HEK293 (cell line): Measurements from ENCODE around the gene RANBP1.

Experiments
- CTCF ChIA-PET: fragments of 350-600 bp; formaldehyde crosslinking; extraction: SDS; loops from one replicate; lab custom pipeline; 2021; ENCODE audit warnings: antibody characterized with exemption; lab: Yijun Ruan, JAX
- POLR2A ChIA-PET: fragments of 300-600 bp; formaldehyde crosslinking; extraction: SDS; loops from one replicate; lab custom pipeline; 2020; ENCODE audit warnings: antibody characterized with exemption, inconsistent platforms; lab: Yijun Ruan, JAX
- H3K27ac ChIP-seq: fragments of 200-500 bp; sonication (Bioruptor generic); 2 replicates; pipeline ENCODE4 v1.5.1; 2014; ENCODE audit warnings: low read depth, low read length, control low read depth, inconsistent platforms; ENCODE audit errors: extremely low read depth
- H3K36me3 ChIP-seq, 2 experiments: fragments of 200-500 bp in 1 of 2; sonication (Bioruptor generic) in 1 of 2; 1 replicate in 1 of 2; 2 replicates in 1 of 2; pipeline ENCODE4 v1.5.1; 2014 to 2017; ENCODE audit warnings: inconsistent platforms in 2 of 2, low read length in 2 of 2; ENCODE audit not compliant: control insufficient read depth in 2 of 2, insufficient read depth in 1 of 2
- H3K4me1 ChIP-seq: fragments of 200-500 bp; sonication (Bioruptor generic); 2 replicates; pipeline ENCODE4 v1.5.1; 2014; ENCODE audit warnings: mild to moderate bottlenecking, low read length, inconsistent platforms; ENCODE audit not compliant: control insufficient read depth, insufficient read depth
- H3K4me3 ChIP-seq: 2 replicates; pipeline ENCODE4 v1.5.1; 2011; ENCODE audit warnings: low read depth, mild to moderate bottlenecking, control low read depth, low read length, moderate library complexity
- H3K9me3 ChIP-seq: fragments of 200-500 bp; sonication (Bioruptor generic); 2 replicates; pipeline ENCODE4 v1.5.1; 2014; ENCODE audit warnings: low read depth, low read length, inconsistent platforms; ENCODE audit not compliant: control insufficient read depth, insufficient read depth
- GLIS2 ChIP-seq: fragments of 450-650 bp; formaldehyde crosslinking; IDR thresholded peaks from 2 replicates; pipeline ENCODE4 v1.5.1; 2016; ENCODE audit warnings: missing biosample characterization, missing genetic modification characterization
- KLF8 ChIP-seq: fragments of 450-650 bp; formaldehyde crosslinking; IDR thresholded peaks from 2 replicates; pipeline ENCODE4 v1.5.1; 2016; ENCODE audit warnings: missing biosample characterization, missing genetic modification characterization
- SALL2 ChIP-seq: fragments of 450-650 bp; formaldehyde crosslinking; IDR thresholded peaks from 2 replicates; pipeline ENCODE4 v1.5.0; 2017; ENCODE audit warnings: missing biosample characterization, mild to moderate bottlenecking, missing genetic modification characterization, borderline replicate concordance
- ZNF133 ChIP-seq: fragments of 450-650 bp; formaldehyde crosslinking; IDR thresholded peaks from 2 replicates; pipeline ENCODE4 v1.5.1; 2016; ENCODE audit warnings: missing biosample characterization, missing genetic modification characterization
- ZNF140 ChIP-seq: fragments of 450-650 bp; formaldehyde crosslinking; IDR thresholded peaks from 2 replicates; pipeline ENCODE4 v1.5.1; 2016; ENCODE audit warnings: missing biosample characterization, missing genetic modification characterization
- ZNF37A ChIP-seq: fragments of 450-650 bp; IDR thresholded peaks from 2 replicates; pipeline ENCODE4 v1.5.1; 2018; ENCODE audit warnings: missing biosample characterization, missing genetic modification characterization
- ZNF555 ChIP-seq: fragments of 450-650 bp; formaldehyde crosslinking; conservative IDR thresholded peaks from 2 replicates; pipeline ENCODE4 v1.5.1; 2017; ENCODE audit warnings: missing biosample characterization, mild to moderate bottlenecking, missing genetic modification characterization, inconsistent platforms
- TF ChIP-seq, protein P1 (sequence below): fragments of 450-650 bp; formaldehyde crosslinking; IDR thresholded peaks from 2 replicates; pipeline ENCODE4 v1.5.1; 2016; ENCODE audit warnings: missing biosample characterization, missing genetic modification characterization
- TF ChIP-seq, protein P2 (sequence below): fragments of 450-650 bp; formaldehyde crosslinking; IDR thresholded peaks from 2 replicates; pipeline ENCODE4 v1.5.1; 2017; ENCODE audit warnings: missing biosample characterization, mild to moderate bottlenecking, missing genetic modification characterization, moderate library complexity
- TF ChIP-seq, protein P3 (sequence below): fragments of 450-650 bp; formaldehyde crosslinking; conservative IDR thresholded peaks from 2 replicates; pipeline ENCODE4 v1.5.1; 2016; ENCODE audit warnings: low read depth, missing biosample characterization, missing genetic modification characterization
- TF ChIP-seq, protein P4 (sequence below): fragments of 450-650 bp; formaldehyde crosslinking; IDR thresholded peaks from 2 replicates; pipeline ENCODE4 v1.5.1; 2016; ENCODE audit warnings: missing biosample characterization, missing genetic modification characterization

Gene RANBP1

DNA sequence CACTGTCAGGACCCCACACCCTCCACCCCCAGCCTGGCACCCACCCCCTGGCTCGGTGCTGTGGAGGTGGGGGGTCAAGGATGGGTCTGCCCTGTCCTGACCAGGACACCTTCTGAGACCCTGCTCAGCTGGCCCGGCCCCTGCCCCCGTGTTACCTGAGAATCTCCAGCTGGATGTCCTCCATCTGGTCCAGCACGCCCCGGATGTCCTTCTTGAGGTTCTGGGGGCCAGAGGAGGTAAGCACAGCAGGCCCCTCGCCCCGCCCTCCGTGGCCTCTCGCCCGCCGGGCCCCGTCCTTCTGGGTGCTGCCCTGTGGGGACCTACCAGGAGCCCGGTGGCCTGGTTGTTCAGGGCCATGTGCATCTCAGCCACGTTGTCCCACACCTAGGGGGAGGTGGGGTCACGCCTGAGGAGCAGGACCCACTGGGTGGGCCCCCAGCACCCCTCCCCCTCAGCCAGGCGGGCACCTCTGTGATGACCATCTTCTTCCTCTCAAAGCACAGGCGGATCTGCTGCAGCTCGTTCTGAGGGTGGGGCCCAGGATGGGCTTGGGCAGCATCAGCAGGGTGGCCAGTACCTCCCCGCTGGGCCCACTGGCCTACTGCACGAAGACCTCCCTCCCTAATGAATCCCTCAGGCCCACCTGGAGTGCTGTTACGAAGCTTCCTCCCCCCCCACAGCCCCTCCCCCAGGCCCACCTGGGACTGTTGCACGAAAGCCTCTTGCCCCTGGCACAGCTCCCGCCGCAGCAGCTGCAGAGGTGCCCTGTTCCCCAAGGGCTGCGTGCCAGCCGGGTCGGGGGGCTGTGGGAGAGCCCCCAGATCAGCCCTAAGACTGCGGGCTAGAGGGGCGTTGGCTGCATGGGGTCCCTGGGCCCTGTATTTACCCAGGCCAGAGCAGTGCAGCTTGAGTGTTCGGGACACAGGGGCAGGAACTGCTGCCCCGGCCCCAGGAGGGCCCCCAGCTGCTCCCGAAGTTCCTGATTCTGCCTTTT is 33.6 kb downstream of the RANBP1 start:
- no peak overlapping the region for H3K4me3 ChIP-seq
- H3K27ac ChIP-seq = no peak overlapping the region
- H3K9me3 ChIP-seq = no peaks in the 10 kb centered on the region
- ChIA-PET POLR2A (no interaction called here), CTCF (interaction anchor here (0.7 kb wide), 1 partner anchor 1435 kb away, joined by 3 read pairs; no protein-coding TSS in a partner anchor)
- no peaks in the 10 kb centered on the region for H3K4me1 ChIP-seq
- peaks cover 0 to 8% of the 10 kb centered on the region in 2 experiments; a peak in 1 of 3 replicates for H3K36me3 ChIP-seq
- TF ChIP-seq, protein P1, sequence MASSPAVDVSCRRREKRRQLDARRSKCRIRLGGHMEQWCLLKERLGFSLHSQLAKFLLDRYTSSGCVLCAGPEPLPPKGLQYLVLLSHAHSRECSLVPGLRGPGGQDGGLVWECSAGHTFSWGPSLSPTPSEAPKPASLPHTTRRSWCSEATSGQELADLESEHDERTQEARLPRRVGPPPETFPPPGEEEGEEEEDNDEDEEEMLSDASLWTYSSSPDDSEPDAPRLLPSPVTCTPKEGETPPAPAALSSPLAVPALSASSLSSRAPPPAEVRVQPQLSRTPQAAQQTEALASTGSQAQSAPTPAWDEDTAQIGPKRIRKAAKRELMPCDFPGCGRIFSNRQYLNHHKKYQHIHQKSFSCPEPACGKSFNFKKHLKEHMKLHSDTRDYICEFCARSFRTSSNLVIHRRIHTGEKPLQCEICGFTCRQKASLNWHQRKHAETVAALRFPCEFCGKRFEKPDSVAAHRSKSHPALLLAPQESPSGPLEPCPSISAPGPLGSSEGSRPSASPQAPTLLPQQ (tag by site-specific recombination) = peak; percentile 30; the same call in 1 of the 2 replicates
- TF ChIP-seq, protein P2, sequence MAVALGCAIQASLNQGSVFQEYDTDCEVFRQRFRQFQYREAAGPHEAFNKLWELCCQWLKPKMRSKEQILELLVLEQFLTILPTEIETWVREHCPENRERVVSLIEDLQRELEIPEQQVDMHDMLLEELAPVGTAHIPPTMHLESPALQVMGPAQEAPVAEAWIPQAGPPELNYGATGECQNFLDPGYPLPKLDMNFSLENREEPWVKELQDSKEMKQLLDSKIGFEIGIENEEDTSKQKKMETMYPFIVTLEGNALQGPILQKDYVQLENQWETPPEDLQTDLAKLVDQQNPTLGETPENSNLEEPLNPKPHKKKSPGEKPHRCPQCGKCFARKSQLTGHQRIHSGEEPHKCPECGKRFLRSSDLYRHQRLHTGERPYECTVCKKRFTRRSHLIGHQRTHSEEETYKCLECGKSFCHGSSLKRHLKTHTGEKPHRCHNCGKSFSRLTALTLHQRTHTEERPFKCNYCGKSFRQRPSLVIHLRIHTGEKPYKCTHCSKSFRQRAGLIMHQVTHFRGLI = no peak
- TF ChIP-seq, protein P3, sequence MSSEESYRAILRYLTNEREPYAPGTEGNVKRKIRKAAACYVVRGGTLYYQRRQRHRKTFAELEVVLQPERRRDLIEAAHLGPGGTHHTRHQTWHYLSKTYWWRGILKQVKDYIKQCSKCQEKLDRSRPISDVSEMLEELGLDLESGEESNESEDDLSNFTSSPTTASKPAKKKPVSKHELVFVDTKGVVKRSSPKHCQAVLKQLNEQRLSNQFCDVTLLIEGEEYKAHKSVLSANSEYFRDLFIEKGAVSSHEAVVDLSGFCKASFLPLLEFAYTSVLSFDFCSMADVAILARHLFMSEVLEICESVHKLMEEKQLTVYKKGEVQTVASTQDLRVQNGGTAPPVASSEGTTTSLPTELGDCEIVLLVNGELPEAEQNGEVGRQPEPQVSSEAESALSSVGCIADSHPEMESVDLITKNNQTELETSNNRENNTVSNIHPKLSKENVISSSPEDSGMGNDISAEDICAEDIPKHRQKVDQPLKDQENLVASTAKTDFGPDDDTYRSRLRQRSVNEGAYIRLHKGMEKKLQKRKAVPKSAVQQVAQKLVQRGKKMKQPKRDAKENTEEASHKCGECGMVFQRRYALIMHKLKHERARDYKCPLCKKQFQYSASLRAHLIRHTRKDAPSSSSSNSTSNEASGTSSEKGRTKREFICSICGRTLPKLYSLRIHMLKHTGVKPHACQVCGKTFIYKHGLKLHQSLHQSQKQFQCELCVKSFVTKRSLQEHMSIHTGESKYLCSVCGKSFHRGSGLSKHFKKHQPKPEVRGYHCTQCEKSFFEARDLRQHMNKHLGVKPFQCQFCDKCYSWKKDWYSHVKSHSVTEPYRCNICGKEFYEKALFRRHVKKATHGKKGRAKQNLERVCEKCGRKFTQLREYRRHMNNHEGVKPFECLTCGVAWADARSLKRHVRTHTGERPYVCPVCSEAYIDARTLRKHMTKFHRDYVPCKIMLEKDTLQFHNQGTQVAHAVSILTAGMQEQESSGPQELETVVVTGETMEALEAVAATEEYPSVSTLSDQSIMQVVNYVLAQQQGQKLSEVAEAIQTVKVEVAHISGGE (tag by site-specific recombination) = no peak
- TF ChIP-seq ZNF555 (tag by site-specific recombination) (no peak), ZNF133 (no peak), GLIS2 (tag by site-specific recombination) (peak; percentile 28; the same call in 1 of the 2 replicates), KLF8 (peak; percentile 46; the same call in 1 of the 2 replicates), ZNF37A (tag by site-specific recombination) (no peak), SALL2 (no peak), ZNF140 (tag by site-specific recombination) (no peak)
- TF ChIP-seq, protein P4, sequence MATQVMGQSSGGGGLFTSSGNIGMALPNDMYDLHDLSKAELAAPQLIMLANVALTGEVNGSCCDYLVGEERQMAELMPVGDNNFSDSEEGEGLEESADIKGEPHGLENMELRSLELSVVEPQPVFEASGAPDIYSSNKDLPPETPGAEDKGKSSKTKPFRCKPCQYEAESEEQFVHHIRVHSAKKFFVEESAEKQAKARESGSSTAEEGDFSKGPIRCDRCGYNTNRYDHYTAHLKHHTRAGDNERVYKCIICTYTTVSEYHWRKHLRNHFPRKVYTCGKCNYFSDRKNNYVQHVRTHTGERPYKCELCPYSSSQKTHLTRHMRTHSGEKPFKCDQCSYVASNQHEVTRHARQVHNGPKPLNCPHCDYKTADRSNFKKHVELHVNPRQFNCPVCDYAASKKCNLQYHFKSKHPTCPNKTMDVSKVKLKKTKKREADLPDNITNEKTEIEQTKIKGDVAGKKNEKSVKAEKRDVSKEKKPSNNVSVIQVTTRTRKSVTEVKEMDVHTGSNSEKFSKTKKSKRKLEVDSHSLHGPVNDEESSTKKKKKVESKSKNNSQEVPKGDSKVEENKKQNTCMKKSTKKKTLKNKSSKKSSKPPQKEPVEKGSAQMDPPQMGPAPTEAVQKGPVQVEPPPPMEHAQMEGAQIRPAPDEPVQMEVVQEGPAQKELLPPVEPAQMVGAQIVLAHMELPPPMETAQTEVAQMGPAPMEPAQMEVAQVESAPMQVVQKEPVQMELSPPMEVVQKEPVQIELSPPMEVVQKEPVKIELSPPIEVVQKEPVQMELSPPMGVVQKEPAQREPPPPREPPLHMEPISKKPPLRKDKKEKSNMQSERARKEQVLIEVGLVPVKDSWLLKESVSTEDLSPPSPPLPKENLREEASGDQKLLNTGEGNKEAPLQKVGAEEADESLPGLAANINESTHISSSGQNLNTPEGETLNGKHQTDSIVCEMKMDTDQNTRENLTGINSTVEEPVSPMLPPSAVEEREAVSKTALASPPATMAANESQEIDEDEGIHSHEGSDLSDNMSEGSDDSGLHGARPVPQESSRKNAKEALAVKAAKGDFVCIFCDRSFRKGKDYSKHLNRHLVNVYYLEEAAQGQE (tag by site-specific recombination) = no peak
- TF ChIP-seq, all 188 proteins: peak for 3
